ENCODE results near the gene FEV. TPM values are rescaled to one million over a fixed set of nuclear protein-coding genes. Genes with fewer than 3 reads are reported as not detected.

FEV gene
- polyA plus RNA-seq, 1 donor from 2014 or later = not detected

DNA sequence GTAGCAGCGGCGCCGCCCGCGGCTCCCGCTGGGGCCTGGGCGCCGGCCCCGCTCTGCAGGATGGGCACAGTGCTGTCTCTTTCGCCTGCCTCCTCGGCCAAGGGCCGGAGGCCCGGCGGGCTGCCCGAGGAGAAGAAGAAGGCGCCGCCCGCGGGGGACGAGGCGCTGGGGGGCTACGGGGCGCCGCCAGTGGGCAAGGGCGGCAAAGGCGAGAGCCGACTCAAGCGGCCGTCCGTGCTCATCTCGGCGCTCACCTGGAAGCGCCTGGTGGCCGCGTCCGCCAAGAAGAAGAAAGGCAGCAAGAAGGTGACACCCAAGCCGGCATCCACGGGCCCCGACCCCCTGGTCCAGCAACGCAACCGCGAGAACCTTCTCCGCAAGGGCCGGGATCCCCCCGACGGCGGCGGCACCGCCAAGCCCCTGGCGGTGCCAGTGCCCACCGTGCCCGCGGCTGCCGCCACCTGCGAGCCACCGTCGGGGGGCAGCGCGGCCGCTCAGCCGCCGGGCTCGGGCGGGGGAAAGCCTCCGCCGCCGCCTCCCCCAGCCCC is 25.1 kb downstream of the FEV start:
- no peak overlapping the region for H3K4me2 ChIP-seq (ENCODE audit: low read length)
- peak overlapping the region; percentile 33 for H2AFZ ChIP-seq (ENCODE audit: low read depth, low read length)
- H3K9me3 ChIP-seq (ENCODE audit: low read length) = no peaks in the 10 kb centered on the region
- H3K4me3 ChIP-seq (ENCODE audit: low read length) = peak overlapping the region; percentile 71
- peak overlapping the region; percentile 45 for H3K27ac ChIP-seq (ENCODE audit: low read length)
- H4K20me1 ChIP-seq (ENCODE audit: insufficient read depth) = no peaks in the 10 kb centered on the region
- no peaks in the 10 kb centered on the region for H3K9me2 ChIP-seq (ENCODE audit: insufficient read depth, low read length)
- no peaks in the 10 kb centered on the region for H3K36me3 ChIP-seq (ENCODE audit: insufficient read depth, low read length)
- H3K27me3 ChIP-seq (ENCODE audit: insufficient read depth, low read depth, low read length) = peaks cover 22% of the 10 kb centered on the region
- H3K79me2 ChIP-seq (replicated peaks; ENCODE audit: insufficient read depth, low read length) = no peaks in the 10 kb centered on the region
- H3K9ac ChIP-seq (ENCODE audit: low read length) = peak overlapping the region; percentile 79
- H3F3A ChIP-seq (ENCODE audit: insufficient read depth, low read length, poor library complexity, severe bottlenecking) = no peaks in the 10 kb centered on the region
- TF ChIP-seq, protein P1, sequence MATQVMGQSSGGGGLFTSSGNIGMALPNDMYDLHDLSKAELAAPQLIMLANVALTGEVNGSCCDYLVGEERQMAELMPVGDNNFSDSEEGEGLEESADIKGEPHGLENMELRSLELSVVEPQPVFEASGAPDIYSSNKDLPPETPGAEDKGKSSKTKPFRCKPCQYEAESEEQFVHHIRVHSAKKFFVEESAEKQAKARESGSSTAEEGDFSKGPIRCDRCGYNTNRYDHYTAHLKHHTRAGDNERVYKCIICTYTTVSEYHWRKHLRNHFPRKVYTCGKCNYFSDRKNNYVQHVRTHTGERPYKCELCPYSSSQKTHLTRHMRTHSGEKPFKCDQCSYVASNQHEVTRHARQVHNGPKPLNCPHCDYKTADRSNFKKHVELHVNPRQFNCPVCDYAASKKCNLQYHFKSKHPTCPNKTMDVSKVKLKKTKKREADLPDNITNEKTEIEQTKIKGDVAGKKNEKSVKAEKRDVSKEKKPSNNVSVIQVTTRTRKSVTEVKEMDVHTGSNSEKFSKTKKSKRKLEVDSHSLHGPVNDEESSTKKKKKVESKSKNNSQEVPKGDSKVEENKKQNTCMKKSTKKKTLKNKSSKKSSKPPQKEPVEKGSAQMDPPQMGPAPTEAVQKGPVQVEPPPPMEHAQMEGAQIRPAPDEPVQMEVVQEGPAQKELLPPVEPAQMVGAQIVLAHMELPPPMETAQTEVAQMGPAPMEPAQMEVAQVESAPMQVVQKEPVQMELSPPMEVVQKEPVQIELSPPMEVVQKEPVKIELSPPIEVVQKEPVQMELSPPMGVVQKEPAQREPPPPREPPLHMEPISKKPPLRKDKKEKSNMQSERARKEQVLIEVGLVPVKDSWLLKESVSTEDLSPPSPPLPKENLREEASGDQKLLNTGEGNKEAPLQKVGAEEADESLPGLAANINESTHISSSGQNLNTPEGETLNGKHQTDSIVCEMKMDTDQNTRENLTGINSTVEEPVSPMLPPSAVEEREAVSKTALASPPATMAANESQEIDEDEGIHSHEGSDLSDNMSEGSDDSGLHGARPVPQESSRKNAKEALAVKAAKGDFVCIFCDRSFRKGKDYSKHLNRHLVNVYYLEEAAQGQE (IDR thresholded peaks at IDR 0.05; ENCODE audit: borderline replicate concordance) = no peak
- TF ChIP-seq CTCF (IDR thresholded peaks at IDR 0.05; ENCODE audit: poor library complexity, severe bottlenecking) = peak; percentile 31
- no peak for TF ChIP-seq EP300 (conservative IDR thresholded peaks at IDR 0.05; ENCODE audit: poor library complexity, severe bottlenecking)
- no peak for TF ChIP-seq EZH2 (IDR thresholded peaks at IDR 0.05; ENCODE audit: borderline replicate concordance, insufficient read depth, low read length, poor library complexity, severe bottlenecking)
- no peak for TF ChIP-seq SMC3 (conservative IDR thresholded peaks at IDR 0.05; ENCODE audit: poor library complexity)
- TF ChIP-seq TAF1 (IDR thresholded peaks at IDR 0.05; ENCODE audit: low read depth) = no peak

DNA sequence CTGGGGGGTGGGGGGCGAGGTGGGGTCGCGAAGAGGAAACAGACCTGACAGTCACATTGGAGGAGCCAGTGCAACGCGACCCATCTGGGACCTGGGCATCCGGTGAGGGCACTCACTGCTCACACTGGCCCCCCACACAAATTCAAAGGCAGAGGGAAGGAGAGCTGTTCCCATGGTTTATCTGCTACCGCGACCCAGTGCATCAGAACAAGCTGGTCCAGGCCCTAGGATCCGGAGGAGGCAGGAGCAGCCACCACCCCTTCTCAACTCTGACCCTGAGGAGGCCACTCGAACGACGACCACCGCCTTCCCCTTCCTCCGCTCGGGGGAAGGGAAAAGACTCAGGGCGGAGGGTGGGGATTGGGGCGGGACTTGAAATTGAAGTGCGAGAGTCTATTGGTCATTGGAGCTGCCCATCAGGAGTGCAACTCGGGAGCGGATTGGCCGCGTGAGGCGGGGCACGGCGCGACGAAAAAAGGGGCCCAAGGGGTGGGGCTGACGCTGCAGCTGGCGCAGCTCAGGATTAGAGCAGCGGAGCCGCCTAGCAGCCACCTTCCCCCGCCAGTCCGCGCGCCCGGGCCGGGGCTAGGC is 25.7 kb downstream of the FEV start, which contains the start of gene CDK5R2:
TSS of gene CDK5R2 (plus strand) at position 526 of the 591 bp plus-strand sequence. CDS start 155 bp downstream, outside the sequence.
- Histone ChIP-seq H3K27me3 (ENCODE audit: insufficient read depth, low read depth, low read length) (peaks cover 22% of the 10 kb centered on the region), H3K9me3 (ENCODE audit: low read length) (no peaks in the 10 kb centered on the region), H3K79me2 (replicated peaks; ENCODE audit: insufficient read depth, low read length) (no peaks in the 10 kb centered on the region), H3K4me3 (ENCODE audit: low read length) (peak within 1 kb of the TSS; percentile 71), H3K27ac (ENCODE audit: low read length) (peak within 1 kb of the TSS; percentile 45), H3K36me3 (ENCODE audit: insufficient read depth, low read length) (no peaks in the 10 kb centered on the region), H3K9me2 (ENCODE audit: insufficient read depth, low read length) (no peaks in the 10 kb centered on the region), H4K20me1 (ENCODE audit: insufficient read depth) (no peaks in the 10 kb centered on the region), H3F3A (ENCODE audit: insufficient read depth, low read length, poor library complexity, severe bottlenecking) (no peaks in the 10 kb centered on the region), H3K4me2 (ENCODE audit: low read length) (peak within 1 kb of the TSS; percentile 94), H2AFZ (ENCODE audit: low read depth, low read length) (peak within 1 kb of the TSS; percentile 70), H3K9ac (ENCODE audit: low read length) (peak within 1 kb of the TSS; percentile 79)
- TF ChIP-seq SMC3 (conservative IDR thresholded peaks at IDR 0.05; ENCODE audit: poor library complexity) (no peak), POLR2AphosphoS5 (IDR thresholded peaks at IDR 0.05) (peak; percentile 84), RAD21 (conservative IDR thresholded peaks at IDR 0.05) (no peak), EP300 (conservative IDR thresholded peaks at IDR 0.05; ENCODE audit: poor library complexity, severe bottlenecking) (no peak), CTCF (IDR thresholded peaks at IDR 0.05; ENCODE audit: poor library complexity, severe bottlenecking) (no peak), MXI1 (conservative IDR thresholded peaks at IDR 0.05; ENCODE audit: poor library complexity, severe bottlenecking) (peak; percentile 43), EZH2 (IDR thresholded peaks at IDR 0.05; ENCODE audit: borderline replicate concordance, insufficient read depth, low read length, poor library complexity, severe bottlenecking) (no peak), TAF1 (IDR thresholded peaks at IDR 0.05; ENCODE audit: low read depth) (peak; percentile 63)
- TF ChIP-seq, protein P1 (IDR thresholded peaks at IDR 0.05; ENCODE audit: borderline replicate concordance) = peak; percentile 87
